BJ (cell line): ENCODE results near the gene TLK2. TPM values are rescaled to one million over a fixed set of nuclear protein-coding genes. Genes with fewer than 3 reads are reported as not detected.

ENCODE experiments used
- CTCF ChIA-PET: fragments of 350-600 bp; formaldehyde crosslinking; extraction: SDS; loops from one replicate; lab custom pipeline; 2021; ENCODE audit warnings: antibody characterized with exemption, inconsistent platforms; lab: Yijun Ruan, JAX
- POLR2A ChIA-PET: fragments of 300-600 bp; sonication (Branson Sonifier 250); formaldehyde crosslinking; extraction: SDS; loops from one replicate; lab custom pipeline; 2021; ENCODE audit warnings: antibody characterized with exemption; lab: Charles Lee
- DNase-seq: peaks from one replicate; pipeline ENCODE4 v3.0.0-alpha.2; 2011; ENCODE audit warnings: low read depth
- H3K27me3 ChIP-seq: 2 replicates; pipeline ENCODE4 v1.6.0; 2011; ENCODE audit warnings: low read length; ENCODE audit not compliant: control insufficient read depth, insufficient read depth
- H3K36me3 ChIP-seq: 2 replicates; pipeline ENCODE4 v1.5.1; 2011; ENCODE audit warnings: low read length; ENCODE audit not compliant: control insufficient read depth, insufficient read depth
- H3K4me3 ChIP-seq: 2 replicates; pipeline ENCODE4 v1.5.1; 2011; ENCODE audit warnings: low read depth, mild to moderate bottlenecking, control low read depth, low read length
- CTCF ChIP-seq: IDR thresholded peaks from 2 replicates; pipeline ENCODE4 v1.5.1; 2011; ENCODE audit warnings: low read depth, mild to moderate bottlenecking, control low read depth, inconsistent platforms, low read length, moderate library complexity; ENCODE audit not compliant: insufficient read depth
- polyA plus RNA-seq: library from polyadenylated mRNA; depleted of rRNA; stranded (reverse); fragments of >200 nt; gene quantifications from 2 replicates; pipeline ENCODE4 v1.2.3, GENCODE V29; 2011

Gene TLK2
- polyA plus RNA-seq, 1 experiment = 68.9 TPM

- TF ChIP-seq CTCF = no peak
- Histone ChIP-seq H3K27me3 (no peaks in the 10 kb centered on the region), H3K36me3 (peaks cover 7% of the 10 kb centered on the region; the same call in 1 of the 2 replicates), H3K4me3 (no peak overlapping the region)
- ChIA-PET POLR2A (no interaction called here), CTCF (interaction anchor here (1.3 to 1.9 kb wide), 2 partner anchors 9 to 43 kb away, joined by 3 to 5 read pairs; no protein-coding TSS in a partner anchor)
- DNase-seq = no peak
Observed at GRCh38 chr17:62595484-62595883, 116.9 kb downstream of the TLK2 start.

GRCh38 chr17:62596662-62597061 lies 118.0 kb downstream of the TLK2 start:
- Histone ChIP-seq H3K4me3 (no peak overlapping the region), H3K27me3 (no peaks in the 10 kb centered on the region), H3K36me3 (peaks cover 7% of the 10 kb centered on the region; the same call in 1 of the 2 replicates)
- no peak for TF ChIP-seq CTCF
- no peak for DNase-seq
- POLR2A ChIA-PET = no interaction called here
- CTCF ChIA-PET = interaction anchor here (0.9 to 1.9 kb wide), 2 partner anchors 9 to 10 kb away, joined by 3 to 5 read pairs; no protein-coding TSS in a partner anchor

GRCh38 chr17:62597150-62597549 lies 118.5 kb downstream of the TLK2 start:
- no peaks in the 10 kb centered on the region for H3K27me3 ChIP-seq
- ChIA-PET POLR2A (no interaction called here), CTCF (interaction anchor here (0.9 to 1.9 kb wide), 2 partner anchors 9 to 11 kb away, joined by 3 to 5 read pairs; no protein-coding TSS in a partner anchor)
- H3K36me3 ChIP-seq = peaks cover 7% of the 10 kb centered on the region; the same call in 1 of the 2 replicates
- TF ChIP-seq CTCF = no peak
- DNase-seq = no peak
- no peak overlapping the region for H3K4me3 ChIP-seq

- DNase-seq = peak; percentile 71
- Histone ChIP-seq H3K27me3 (no peaks in the 10 kb centered on the region), H3K4me3 (no peak overlapping the region), H3K36me3 (peaks cover 11% of the 10 kb centered on the region)
- no peak for TF ChIP-seq CTCF
- CTCF ChIA-PET = interaction anchor here (1.1 kb wide), 1 partner anchor 17 kb away, joined by 3 read pairs; no protein-coding TSS in a partner anchor
- POLR2A ChIA-PET = interaction anchor here (0.6 kb wide), 1 partner anchor 54 kb away, joined by 9 read pairs; no protein-coding TSS in a partner anchor
Observed at GRCh38 chr17:62597920-62598319, 119.3 kb downstream of the TLK2 start.

GRCh38 chr17:62599964-62600657 lies 121.5 kb downstream of the TLK2 start:
- ChIA-PET CTCF (no interaction called here), POLR2A (no interaction called here)
- no peaks in the 10 kb centered on the region for H3K27me3 ChIP-seq
- H3K36me3 ChIP-seq = peaks cover 11% of the 10 kb centered on the region
- DNase-seq = no peak
- H3K4me3 ChIP-seq = no peak overlapping the region
- TF ChIP-seq CTCF = no peak
